GM21528 (cell line): ENCODE measurements around the gene BPIFB2.
"Not testable (repeated sequence)": the region's sequence is repeated elsewhere in the genome, so short reads cannot be mapped to it uniquely, and the experiment has no call there.

Experiments
- ATAC-seq: cut with Tn5 transposase; IDR thresholded peaks from one replicate; pipeline ENCODE4 v1.9.1; 2021; ENCODE audit warnings: mild to moderate bottlenecking, moderate library complexity; ENCODE audit not compliant: unreplicated experiment, low FRiP score

The BPIFB2 gene, protein sequence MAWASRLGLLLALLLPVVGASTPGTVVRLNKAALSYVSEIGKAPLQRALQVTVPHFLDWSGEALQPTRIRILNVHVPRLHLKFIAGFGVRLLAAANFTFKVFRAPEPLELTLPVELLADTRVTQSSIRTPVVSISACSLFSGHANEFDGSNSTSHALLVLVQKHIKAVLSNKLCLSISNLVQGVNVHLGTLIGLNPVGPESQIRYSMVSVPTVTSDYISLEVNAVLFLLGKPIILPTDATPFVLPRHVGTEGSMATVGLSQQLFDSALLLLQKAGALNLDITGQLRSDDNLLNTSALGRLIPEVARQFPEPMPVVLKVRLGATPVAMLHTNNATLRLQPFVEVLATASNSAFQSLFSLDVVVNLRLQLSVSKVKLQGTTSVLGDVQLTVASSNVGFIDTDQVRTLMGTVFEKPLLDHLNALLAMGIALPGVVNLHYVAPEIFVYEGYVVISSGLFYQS

DNA sequence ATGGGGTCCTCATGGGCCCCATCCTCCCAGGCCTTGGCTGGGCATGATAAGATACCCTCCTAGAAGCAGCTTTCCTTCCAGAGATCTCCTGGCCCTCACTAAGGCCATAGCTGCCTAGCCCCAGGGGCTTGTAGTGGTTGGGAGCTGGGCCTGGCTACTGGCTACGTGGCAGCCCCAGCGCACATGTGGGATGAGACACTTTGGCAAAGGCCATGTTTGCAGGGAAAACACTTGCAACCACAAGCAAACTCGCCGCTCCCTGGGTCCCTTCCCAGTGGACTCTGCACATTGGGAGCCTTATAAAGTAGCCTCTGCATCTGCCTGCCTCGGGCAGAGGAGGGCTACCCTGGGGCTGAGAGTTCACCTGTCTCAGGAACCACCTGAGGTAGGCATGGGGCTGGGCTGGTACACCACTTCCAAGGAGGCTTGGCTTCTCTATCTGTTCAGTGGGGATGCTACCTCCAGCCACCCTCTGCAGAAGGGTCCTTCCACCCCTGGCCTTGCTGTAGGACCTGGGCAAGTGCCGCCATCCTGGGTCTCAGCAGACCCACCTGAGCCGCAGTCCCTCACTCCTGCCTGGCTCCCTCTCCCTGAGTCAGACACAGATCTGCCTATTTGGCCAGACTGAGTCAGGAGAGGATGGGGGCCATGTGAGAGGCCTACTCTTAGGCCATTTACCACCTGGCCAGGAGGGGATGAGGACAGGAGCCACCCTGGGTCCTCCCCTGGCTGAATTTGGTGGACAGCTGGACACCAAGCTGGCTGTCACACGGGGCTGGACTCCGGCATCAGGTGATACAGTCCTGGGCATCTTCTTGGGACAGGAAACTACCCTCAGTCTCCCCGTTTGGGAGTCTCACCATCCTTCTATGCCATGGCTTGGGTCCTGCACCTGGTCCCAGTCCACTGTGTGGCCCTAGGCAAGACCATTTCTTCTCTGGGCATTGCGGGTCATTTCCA lies at the start of gene BPIFB2:
Gene BPIFB2, plus strand, starts transcription at position 329 of the 960 bp plus-strand sequence. CDS start 871 bp downstream, outside the sequence.
- ATAC-seq, result no peak

DNA sequence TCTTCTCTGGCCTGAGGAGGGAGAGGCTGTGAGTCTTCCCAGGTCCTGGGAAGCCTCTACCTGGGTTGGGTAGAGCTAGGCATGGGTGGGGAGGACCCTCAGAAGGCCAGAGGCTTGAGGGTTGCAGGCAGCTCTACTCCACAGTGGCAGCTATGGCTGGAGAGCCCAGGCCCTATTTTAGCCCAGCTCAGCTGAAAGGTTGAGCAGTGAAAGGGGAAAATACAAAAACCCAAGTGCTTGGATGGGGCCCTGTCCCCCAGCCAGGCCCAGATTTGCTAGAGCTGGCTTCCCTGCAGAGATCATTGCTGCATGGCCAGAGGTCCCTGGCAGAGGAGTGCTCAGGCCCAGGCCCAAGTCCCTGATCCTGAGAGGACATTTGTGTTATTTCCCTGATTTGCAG lies 48.9 kb upstream of the BPIFB2 start:
- no peak for ATAC-seq

DNA sequence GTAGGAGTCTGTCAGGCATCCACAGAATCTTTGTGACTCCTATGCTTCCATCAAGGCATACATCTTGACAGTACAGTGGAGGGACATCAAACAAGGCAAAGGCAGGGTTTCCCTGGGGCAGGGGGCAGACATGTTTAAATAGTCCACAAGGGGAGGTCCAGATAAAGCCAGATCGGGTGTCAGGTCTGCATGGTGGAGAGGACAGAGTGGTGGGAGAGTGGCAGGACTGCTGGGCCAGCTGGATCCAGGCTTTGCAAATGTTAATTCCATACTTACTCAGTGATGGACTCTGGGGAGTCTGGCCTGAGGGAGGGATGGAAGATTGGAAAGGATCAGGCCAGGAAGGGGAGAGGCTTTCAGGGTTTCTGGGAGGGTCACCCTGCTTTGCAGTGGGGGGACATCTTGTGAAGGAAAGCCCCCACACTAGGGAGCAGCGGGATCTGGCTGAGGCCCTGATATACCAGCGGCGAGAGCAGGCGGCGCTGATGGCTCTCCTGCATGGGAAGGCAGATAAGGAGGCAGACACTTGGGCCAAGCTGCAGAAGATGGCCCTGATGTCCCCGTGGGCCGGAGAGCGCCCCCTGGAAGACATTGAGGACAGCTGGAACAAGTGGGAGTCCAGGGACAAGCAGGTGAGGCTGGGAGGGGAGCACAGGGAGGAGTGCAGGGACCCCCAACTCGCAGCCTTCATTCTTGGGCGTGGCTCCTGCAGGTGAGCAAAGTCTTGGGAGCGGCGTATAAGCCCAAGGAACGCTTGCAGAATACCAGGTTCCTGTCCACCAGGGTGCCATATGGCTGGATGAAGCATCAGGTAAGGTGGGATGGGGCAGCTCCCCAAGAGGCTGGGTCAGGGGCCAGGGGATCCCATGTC lies 47.9 kb upstream of the BPIFB2 start:
- ATAC-seq, result no peak

DNA sequence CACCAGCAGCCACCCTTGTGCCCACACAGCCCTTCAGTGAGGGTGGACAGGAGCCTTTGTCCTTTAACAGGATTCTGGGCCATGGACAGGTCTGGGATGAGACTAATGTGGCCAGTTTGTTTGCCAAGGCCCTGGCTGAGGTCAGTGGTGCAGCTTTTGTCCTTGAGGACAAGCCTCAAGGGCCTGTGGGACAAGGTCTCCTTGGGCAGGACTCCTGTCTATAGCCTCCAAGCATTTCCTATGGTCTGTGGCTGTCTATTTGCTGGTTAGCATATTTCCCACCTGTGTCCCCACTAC lies 47.3 kb upstream of the BPIFB2 start:
- no peak for ATAC-seq

DNA sequence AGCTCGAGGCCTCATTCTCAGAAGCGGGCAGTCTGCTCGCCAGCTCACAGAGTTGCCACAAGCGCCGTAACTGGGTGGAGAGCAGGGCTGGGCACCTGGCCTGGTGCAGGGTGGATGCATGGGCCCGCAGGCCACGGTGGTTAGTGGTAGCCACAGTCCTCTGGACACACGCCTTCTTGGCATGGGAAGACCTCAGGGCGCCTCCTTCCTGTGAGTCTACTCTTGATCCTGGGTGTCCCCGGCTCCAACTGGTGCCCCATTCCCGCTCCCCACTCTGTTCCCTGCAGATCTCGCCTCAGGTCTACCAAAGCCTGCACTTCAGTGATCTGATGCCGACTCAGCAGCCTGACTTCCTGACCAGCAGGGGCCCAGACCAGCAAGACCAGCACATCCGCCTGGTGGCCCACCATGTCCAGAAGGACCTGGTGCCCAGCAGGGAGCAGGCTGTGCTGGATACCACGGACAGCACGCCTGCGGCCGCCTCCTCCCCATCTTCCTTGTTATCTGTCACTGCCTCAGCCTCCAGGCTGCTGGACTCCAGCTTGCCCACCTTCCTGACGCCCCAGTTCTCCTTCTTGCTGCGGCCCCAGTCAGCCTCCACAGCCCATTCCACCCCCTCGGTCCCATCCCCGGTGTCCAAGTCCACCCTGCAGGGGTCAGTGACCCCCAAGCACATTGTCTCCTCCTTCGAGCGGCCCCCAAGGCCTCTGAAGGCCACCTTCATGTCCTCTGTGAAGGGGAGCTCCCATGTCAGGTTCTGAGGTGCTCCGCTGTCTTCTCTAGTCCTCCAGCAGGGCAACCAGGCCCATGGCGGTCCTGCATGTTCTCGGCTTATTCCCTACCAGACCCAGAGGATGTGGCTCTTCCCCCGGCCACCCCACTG lies 46.4 kb upstream of the BPIFB2 start:
- ATAC-seq, result no peak

DNA sequence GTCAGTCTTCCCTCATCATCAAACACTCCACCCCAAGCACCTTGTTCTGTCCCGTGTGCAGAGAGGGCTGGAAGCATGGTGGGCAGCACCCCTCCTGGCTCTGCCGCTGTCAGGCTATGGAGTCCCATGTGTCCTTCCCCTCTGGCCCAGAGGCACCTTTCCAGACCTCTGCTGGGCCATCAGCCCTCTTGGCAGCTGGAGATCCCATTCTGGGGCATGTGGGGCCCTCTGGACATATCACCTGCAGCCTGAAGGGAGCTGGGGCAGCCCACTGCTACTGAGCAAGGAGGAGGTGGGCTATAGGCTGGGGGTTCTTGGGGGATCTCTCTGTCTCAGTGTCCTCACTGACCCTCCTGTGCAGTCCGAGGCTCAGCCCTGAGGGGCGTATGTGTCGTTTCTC lies 45.5 kb upstream of the BPIFB2 start:
- no peak for ATAC-seq

DNA sequence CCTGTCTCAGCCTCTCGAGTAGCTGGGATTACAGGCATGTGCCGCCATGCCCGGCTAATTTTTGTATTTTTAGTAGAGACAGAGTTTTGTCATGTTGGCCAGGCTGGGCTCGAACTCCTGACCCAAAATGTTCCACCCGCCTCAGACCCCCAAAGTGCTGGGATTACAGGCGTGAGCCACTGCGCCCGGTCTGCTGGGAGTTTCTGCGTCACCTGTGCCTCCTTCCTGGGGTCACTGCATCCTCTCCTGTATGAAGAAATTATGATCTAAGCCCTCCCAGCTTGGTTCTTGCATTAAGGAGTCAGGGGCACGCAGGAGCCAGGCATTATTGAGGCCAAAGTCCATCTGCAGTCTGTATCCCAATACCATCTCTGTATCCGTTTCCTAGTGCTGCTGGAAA lies 44.9 kb upstream of the BPIFB2 start:
- not testable (repeated sequence) for ATAC-seq

DNA sequence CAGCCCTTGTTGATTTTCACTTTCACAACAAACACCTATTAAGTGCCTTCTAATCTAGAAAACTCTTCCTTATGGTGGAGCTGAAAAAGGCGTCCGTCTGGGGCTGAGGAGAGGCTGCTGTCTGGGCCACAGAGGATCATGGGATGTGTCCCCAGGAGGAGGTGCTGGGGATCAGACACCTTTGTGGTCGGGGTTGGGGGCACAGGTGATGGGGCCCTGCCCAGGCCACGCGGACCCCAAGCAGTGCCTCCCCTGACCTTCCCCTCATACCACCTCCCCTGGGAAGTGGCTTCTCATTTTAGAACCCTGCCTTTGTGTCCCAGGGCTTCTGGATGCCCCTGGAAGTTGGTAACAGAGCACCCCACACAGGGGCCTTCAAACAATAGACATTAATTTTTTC lies 44.3 kb upstream of the BPIFB2 start:
- no peak for ATAC-seq

DNA sequence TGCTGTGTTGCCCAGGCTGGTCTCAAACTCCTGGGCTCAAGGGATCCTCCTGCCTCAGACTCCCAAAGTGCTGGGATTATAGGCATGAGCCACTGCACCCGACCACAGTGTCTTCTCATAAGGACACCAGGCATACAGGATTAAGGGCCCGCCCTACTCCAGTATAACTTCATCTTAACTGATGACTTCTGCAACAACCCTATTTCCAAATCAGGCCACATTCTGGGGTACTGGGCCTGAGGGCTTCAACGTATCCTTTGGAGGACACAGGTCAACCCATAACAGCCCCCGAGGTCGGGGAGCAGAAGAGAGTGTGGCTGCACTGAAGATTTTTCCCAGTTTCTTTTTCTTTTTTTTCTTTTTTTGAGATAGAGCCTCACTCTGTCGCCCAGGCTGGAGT lies 42.9 kb upstream of the BPIFB2 start:
- no peak for ATAC-seq

DNA sequence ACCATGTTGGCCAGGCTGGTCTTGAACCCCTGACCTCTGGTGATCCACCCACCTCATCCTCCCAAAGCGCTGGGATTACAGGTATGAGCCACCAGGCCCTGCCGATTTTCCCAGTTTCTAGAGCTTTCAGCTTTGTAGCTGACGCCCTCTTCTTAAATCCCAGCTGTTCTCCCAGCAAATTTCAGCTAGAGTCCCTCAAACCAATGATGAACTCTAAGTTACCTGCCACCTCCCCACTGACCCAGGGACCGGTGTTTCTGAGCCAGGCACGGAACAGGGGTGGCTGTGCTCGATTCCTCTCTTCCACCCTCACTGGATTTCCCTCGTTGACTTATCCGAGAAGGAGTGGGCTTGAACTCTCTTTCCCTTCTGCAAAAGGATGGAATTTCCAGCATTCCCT lies 42.4 kb upstream of the BPIFB2 start:
- no peak for ATAC-seq

DNA sequence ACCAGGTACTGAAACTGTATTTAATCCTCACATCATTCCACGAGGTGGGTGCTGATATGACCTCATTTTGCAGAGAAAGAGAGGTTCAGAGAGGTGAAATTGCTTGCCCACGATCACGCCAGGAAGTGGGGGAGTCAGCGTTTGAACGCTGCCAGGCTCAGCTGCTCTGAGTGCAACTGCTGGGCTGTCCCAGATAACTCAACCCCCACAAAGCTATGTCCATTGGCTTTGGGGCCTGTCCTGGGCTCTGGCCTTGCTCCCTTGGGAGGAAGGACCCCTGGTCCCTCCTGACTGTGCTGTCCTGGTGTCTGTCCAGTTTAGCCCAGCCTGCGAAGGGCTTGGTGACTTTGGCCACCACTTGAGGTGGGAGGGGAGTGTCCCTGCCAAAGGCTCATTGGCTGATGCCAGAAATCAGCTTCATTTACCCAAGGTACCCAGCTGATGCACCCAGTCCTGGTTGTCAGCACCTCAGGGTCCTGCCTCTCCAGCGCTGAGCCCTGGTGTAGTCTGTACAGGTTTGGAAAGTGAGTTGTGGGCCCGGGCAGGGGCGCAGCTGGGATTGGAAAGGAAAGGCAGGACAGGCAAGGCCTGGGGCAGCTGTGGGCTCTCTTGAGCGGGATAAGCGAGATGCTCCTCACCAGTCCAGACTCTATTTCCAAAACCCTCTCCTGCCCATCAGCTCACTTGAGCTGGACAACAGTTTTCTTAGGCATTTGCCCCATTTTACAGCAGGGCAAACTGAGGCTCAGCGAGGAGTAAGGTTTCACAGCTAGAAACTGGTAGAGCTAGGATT lies 41.7 kb upstream of the BPIFB2 start:
- ATAC-seq, result no peak

DNA sequence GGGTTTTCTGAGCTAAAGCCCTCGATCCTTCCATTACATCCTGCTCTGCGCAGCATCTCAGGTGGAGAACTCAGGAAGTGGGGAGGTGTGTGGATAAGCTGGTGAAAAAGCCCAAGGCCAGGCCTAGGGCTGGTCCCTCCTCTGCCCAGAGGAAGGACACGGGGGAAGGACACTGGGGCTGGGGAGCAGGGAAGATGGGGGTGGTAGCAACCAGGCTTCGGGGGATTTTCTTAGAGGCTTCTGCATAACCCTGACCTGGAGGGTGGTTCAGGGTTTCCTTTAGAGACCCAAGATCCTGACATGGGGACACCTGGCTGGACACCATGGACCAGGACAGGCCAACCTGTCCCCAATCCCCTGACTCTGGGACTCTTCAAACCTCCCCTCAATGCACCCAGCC lies 41.1 kb upstream of the BPIFB2 start:
- no peak for ATAC-seq

DNA sequence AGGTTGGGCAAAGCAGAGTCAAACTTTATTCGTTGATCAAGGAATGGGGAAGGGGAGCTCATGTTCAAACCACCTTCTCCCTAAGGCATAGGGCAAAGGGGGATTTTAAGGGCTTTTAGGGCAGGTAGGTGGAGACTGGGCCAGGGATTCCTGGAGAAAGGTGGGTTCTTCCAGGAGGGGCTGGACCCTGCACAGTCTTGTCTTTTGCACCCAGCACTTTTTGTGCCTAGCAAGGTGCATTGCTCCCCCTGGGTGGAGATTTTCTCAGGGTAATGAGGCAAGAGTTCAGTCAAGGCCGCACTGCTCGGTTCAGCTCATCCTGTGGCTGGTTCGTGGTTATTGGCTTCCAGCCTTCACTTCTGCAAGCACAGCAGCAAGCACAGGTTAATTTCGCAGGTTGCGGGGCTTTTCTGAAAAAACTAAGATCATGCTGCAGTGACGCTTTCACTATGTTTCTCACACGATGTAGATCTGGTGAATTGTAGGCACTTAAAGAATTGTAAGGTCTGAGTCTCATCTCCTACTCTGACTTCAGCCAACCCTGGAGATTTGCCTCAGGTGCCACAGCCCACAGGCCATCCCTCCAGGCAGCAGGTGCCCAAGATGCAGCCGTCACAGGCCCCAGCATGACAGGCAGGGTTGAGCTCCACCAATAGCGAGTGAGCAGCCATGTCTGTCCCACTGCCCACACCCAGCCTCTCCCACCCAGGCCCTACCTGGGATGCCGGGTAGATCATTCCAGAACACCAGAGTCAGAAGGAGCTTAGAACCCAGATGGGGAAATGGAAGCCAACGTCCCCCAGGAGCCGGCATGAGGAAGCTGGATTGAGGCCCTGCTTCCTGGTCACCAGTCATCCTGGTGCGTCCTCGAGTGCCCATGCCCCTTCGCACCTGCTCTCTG lies 40.4 kb upstream of the BPIFB2 start:
- ATAC-seq, result no peak

DNA sequence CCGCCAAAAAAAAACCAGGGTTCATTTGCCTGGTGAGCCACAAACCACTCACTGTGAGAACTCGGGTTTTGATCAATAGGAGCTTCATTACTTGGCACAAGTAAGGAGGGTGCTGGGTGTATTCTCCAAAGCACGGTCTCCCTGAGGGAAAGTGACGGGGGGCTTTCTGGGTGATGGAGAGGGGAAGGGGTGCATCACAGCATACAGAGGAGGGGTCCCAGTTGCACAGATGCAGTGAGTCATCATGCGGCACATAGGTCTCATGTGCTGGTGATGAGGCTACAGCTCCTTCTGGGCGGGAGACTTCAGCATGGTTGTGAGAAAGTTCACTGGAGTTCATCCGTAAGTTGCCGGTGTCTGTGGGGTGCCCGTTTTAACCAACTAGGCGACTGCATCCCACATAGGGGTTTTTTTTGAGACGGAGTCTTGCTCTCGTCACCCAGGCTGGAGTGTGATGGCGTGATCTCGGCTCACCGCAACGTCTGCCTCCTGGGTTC lies 39.5 kb upstream of the BPIFB2 start:
- no peak for ATAC-seq

DNA sequence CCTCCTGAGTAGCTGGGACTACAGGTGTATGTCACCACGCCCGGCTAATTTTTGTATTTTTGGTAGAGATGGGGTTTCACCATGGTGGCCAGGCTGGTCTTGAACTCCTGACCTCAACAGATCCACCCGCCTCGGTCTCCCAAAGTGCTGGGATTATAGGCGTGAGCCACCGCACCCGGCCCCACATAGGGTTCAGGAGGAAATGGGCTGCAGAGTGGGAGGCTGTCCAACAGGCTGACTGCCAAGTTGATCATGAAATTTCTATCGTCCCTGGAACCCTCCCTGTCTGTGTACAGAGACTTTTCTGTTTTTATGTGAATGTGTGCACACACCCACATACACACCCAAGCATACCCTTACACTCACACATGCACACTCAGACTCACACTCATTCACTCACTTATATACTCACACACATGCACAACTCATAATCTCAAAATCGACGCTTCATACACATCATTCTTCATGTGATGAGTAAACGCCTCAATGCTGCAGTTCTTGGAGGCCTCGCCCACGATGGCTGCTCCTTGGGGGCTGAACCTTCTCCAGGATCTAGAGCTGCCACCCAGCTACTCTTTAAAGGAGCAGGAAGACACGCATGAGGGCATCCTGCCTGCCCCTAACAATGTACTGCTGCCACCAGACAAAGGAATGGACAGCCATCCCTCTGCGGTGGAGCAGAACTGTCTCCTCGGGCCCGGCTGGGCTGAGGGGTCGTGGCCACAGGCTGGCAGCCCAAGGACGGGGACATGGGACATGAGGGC lies 38.8 kb upstream of the BPIFB2 start:
- ATAC-seq, result no peak

DNA sequence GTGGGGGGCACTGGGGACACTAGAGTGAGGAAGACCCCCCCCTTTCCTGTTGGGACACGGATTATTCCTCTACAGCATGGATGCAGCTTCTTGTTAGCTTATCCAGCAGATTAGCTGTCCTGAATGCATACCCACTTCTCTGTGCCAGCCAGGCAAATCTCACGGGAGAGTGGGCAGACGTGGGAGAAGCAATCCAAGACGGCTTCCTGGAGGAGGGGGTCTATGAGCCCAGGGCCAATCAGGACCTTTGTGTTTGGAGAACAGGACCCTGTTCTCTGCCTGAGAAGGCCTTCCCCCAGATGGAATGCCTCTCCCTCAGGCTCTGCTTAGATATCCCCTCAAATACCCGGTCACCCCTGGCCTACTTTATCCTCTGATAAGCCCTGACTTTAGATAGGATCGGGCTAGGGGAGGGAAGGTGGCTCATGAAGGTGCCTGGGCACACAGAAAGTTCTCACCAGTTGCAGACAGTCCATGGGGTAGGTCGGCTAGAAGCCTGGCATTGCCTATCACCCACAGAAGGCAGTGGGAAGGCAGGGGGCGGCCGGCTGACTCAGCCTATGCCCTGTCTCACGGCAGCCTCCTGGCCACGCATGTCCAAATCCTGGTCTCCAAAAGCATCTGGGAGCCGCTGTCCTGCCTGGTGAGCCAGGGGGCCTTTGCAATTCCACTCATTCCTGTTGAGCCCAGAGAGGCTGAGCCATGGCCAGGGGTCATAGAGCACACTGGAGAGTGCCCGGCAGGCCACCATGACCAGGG lies 38.0 kb upstream of the BPIFB2 start:
- ATAC-seq, result no peak
